AG10803 (cell line): Measurements from ENCODE around the gene C11orf52.

Experiments
- DNase-seq: peaks from one replicate; pipeline ENCODE4 v3.0.0; 2010; ENCODE audit warnings: low read depth
- H3K4me3 ChIP-seq: 2 replicates; pipeline ENCODE4 v1.5.1; 2011; ENCODE audit warnings: mild to moderate bottlenecking, low read length, control low read depth
- CTCF ChIP-seq: conservative IDR thresholded peaks from 2 replicates; pipeline ENCODE4 v1.5.1; 2011; ENCODE audit warnings: mild to moderate bottlenecking, low read length, control low read depth, inconsistent platforms

C11orf52 gene

GRCh38 chr11:111918390-111919256, at the start of gene C11orf52:
Gene C11orf52, plus strand, starts transcription at chr11:111918913. Its CDS starts 60 bp downstream, at chr11:111918973.
- H3K4me3 ChIP-seq = peak within 1 kb of the TSS; percentile 8
- TF ChIP-seq CTCF = no peak
- DNase-seq = peak; percentile 48

- DNase-seq = no peak
- TF ChIP-seq CTCF = no peak
- peak overlapping the region; percentile 90 for H3K4me3 ChIP-seq
Observed at GRCh38 chr11:111870113-111870512, 48.6 kb upstream of the C11orf52 start.

- no peak for DNase-seq
- no peak for TF ChIP-seq CTCF
Observed at GRCh38 chr11:111870522-111870885, 48.2 kb upstream of the C11orf52 start.

GRCh38 chr11:111870886-111871692, 47.6 kb upstream of the C11orf52 start, which contains the start of gene ALG9:
Gene ALG9, minus strand, starts transcription at chr11:111871581. Its CDS starts 99 bp downstream, at chr11:111871482.
- H3K4me3 ChIP-seq = peak within 1 kb of the TSS; percentile 90
- TF ChIP-seq CTCF = peak; percentile 52
- DNase-seq = peak; percentile 85

More at GRCh38 chr11:111870522-111870885, 48.2 kb upstream of the C11orf52 start:
- H3K4me3 ChIP-seq = peak overlapping the region; percentile 90

GRCh38 chr11:111871693-111872161, 47.0 kb upstream of the C11orf52 start:
- no peak for DNase-seq

GRCh38 chr11:111878385-111878848, 40.3 kb upstream of the C11orf52 start:
- DNase-seq = no peak

More at GRCh38 chr11:111871693-111872161, 47.0 kb upstream of the C11orf52 start:
- TF ChIP-seq CTCF = no peak
- H3K4me3 ChIP-seq = peak overlapping the region; percentile 90

More at GRCh38 chr11:111878385-111878848, 40.3 kb upstream of the C11orf52 start:
- peak overlapping the region; percentile 97 for H3K4me3 ChIP-seq
- TF ChIP-seq CTCF = no peak
